GM19035 (cell line): ENCODE results near the gene RANBP6.

Source experiments
- ATAC-seq: cut with Tn5 transposase; IDR thresholded peaks from one replicate; pipeline ENCODE4 v1.9.1; 2021; ENCODE audit not compliant: unreplicated experiment

The RANBP6 gene

DNA sequence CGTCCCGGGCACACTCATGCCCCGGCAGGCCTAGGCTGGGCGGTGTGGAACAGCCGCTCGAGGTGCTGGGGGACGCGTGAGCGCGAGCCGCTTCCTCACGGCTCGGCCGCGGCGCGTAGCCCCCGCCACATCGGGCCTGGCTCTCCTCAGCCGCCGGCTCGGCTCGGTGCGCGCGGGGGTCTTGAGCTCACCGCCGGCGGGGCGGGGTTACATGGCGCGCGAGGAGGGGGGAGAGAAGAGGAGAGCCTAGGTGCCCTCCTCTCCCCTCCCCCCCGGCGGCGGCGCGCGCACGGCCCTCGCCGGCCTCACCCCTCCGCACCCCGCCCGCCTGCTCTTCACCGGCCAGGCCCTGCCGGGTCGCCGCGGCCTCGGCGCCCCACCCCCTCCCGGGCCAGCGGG, 7.7 kb downstream of the RANBP6 start:
- peak; percentile 52 for ATAC-seq

DNA sequence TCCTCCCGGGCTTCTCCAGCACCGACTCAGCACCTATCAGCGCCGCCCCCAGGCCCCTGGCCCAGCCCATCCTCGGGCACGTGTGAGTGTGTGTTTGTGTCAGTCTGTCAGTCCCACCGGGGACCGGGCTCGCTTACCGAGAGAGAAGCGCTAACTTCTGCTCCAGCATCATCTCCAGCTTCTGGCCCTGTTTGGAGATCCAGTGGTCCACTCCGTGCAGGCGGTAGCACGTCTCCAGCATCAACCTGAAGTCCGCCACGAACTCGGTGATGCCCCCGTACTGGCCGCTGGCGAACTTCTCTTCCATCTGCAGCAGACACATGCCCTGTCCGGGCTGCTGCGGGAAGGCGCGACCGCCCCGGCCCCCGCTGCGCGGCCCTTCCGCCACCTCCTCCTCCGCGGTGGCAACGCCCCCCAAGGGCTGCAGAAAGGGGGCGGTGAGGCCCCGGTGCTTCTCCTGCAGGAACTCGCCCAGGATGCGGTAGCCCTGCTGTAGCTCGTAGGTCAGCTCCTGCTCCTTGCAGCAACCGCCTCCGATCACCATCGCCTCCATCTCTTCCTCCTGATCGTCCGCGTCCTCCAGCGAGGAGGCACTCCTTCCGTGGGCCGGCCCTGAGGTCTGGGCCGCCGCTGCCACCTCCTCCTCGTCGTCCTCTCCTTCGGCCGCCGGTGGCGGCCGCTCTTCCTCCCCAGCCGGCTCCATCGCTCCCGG, 8.2 kb downstream of the RANBP6 start:
- peak; percentile 65 for ATAC-seq

DNA sequence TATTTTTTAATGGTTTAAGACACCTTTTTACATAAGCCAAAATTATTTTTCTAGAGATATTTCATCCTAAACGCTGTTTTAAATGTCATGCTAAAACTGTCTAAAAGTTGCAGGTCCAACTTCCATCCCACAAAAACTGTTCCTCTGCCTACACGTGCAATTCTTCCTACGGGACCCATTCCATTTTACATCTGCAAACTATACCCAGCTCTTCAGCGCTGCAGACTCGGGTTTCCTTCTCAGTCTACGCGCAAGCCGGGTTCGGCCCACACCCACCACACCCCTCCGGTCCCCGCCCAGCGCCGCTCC, 8.7 kb downstream of the RANBP6 start:
- ATAC-seq = no peak

DNA sequence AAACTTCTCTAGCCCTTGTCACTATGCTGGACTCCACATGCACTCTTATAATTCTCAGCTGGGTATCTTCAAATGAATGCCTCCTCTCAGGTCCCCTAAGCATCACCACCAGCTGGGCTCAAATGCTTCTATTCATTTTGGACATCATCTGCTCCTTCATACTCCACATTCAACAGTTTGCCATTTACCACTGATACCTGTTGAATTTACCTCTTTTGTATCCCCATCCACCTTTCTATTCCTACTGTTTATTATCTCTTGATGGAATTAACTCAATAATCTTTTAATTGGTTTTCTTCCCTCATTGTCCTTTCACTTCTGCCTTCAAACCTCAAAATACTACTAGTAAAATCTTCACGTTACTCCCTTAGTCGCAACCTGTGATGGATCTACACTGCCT, 14.5 kb downstream of the RANBP6 start:
- no peak for ATAC-seq

DNA sequence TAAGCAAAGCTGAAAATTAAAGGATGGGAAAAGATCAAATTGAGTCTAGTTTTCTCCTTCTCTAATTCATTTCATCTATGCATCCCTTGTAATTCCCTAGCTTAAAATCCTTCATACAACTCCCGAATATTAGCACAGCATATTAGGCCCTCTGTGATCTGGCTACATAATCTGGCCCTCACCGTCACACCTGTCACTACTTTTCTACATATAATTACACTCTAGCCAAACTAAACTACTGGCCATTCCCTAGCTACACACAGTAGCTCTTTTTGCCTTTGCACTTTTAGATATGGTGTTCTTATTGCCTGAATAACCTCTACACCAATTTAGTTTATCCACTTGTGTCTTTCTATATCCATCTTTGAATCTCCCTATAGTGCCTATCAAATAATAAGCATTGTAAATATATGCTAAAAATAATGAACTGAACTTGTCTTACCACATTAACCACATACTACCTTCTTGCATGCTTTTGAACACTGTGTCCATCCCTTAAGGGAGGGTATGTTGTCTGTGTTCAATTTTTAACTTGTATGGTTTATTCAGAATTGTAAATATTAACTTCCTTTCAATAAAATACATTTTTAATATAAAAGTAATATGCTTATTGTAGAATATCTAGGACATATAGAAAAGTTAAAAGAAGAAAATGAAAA, 15.9 kb downstream of the RANBP6 start:
- ATAC-seq = no peak

DNA sequence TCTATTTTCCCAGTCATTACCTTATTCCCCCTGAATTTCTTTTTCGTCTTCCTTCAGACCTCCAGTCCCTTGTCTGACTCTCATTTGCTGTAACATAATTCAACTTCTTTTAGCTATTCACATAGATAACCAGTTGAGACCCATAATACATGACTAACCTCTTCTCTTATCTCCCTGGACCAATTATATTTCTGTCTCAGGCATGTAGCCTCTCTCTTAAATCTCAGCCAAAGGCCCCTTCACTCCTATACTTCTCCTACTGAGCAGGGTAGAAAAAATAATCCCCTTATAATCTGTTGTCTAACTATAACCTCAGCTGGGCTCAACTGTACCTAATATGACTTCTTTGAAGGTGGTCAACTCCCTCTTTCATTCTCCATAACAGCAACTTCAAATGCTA, 20.9 kb downstream of the RANBP6 start:
- no peak for ATAC-seq

DNA sequence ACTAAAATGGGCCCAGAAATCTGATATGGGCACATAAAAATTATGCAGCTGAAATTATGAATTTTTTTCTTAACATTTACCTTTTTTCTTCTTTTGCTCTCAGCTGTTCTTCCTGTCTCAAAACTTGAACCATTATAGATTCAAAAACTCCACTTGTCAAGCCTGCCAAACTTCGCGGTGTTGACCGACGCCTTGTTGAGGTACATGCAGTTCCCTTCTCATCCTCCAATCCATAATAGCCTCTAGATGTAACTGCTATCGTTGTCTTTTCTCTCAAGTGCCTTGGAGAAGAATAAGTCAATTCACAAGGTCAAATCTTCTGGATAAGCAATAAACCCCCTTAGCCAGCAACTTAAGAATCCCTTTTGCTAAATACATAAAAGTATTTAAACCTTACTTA, 27.2 kb downstream of the RANBP6 start:
- ATAC-seq = no peak

DNA sequence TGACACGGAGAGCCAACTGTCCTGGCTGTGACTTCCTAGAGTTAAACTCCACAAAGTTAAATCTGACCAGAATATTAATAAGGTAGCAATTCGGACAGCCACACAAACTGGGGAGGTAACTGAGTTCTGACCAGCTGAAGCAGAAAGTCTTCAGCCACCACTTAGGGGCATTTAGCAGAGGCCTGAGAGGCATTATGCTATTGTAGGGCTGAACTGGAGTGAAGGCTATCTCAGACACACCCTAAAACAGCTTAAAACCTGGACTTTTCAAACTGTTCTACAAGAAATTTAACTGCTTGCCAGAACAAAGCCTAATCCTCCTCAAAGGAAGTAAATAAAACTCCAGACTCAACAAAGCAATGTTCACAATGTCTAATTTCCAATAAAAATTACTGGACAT, 32.4 kb downstream of the RANBP6 start:
- no peak for ATAC-seq

DNA sequence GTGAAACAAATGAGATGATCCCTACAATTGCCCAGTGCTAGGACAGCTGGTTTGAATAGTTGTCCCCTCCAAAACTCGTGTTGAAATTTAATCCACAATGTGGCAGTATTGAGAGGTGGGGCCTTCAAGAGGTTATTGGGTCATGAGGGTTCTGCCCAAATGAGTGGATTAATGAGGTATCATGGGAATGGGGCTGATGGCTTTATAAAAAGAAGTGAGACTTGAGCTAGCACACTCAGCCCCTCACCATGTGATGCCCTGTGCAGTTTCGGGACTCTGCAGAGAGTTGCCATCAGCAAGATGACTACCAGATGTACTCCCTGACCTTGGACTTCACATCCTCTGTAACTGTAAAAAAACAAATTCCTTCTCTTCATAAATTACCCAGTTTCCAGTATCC, 33.1 kb downstream of the RANBP6 start:
- ATAC-seq = no peak

DNA sequence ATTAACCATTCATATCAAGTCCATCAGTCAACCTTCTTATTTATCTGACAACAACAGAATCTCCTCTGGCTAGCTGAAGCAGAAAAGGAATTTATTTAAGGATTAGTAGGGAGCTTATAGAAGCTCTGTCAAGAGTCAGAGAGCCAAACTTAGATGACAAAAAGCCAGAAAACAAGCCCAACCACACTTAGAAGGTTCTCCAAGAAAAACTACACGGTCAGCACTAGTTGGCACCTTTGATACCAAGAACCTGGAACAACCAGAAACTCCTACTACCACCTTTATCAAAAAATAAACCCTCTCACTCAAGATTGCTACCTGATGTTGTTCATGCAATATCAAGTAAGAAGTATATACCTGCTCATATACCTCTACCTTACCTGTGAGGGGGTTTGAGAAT, 36.9 kb downstream of the RANBP6 start:
- ATAC-seq = no peak

DNA sequence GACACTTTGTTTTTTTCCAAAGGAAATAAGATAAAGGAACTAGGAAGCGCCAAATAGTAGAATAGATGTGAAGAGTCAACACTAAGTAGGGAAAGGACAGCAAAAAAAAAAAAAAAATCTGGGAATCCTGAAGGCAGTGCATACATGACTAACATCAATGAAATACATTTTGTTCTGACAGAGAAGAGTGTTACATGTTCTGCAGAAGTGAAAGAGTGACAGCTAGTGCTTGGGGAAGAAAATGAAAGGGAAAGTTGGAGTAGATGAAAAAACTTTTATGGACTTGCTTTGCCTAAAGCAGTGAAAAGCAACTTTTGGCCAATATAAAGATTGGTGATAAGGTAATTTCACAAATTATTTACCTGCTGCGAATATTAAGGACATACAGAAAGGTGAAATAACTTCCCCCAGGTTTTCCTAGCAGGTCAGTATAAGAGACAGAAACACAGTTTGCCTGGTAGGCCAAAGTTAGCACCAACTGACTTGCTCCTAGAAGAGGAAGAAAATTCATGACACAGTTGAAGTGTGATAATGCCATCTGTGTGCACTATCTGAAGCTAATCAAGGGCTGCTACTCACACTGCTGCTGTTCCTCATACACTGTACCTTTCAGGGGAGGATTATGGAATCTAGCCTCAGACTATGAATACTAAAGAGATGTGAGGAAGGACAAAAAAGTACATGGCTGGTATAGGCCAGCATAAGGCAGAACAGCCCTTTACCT, 38.6 kb downstream of the RANBP6 start:
- no peak for ATAC-seq

DNA sequence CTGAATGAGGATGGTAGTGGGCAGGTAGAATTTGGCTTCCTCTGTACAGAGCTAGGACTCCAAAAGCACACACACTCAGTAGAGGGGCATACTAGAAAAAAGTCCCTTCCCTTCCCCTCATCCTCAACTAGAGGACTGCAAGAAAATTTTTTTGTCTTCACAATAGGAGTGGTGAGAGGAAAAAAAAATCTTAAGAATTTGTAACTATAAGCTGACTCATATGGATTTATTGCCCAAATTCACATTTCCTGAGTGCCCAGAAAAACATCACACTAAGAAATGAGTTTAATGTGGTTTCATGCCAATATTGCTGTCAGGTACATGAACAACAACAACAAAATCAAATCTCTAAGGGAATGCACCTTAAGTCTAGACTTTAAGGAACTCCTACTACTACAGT, 43.7 kb downstream of the RANBP6 start:
- ATAC-seq = no peak
